ENCODE measurements around the gene CAPS. TPM values are rescaled to one million over a fixed set of nuclear protein-coding genes. Genes with fewer than 3 reads are reported as not detected.

The CAPS gene
- total and polyA plus RNA-seq, 7 donors, result 3.6 to 18.6 (median 8.4) TPM

- no peak overlapping the region for H3K4me3 ChIP-seq
- no peaks in the 10 kb centered on the region for H3K27me3 ChIP-seq
- intact Hi-C loops (cut with DNase I), result loop anchor here (5.0 kb wide), 1 partner anchor 33 kb away; no protein-coding TSS in a partner anchor
- peak overlapping the region in 3 of 4 donors; percentile 73 to 78 (median 78) for H3K27ac ChIP-seq
- 93 to 94% methylated on average over 21 of the region's 21 CpGs for WGBS, 2 donors
- H3K36me3 ChIP-seq, result peaks cover 0 to 36% (median 9%) of the 10 kb centered on the region in 4 donors
- TF ChIP-seq EP300 (IDR thresholded peaks at IDR 0.05) (no peak), POLR2AphosphoS5 (IDR thresholded peaks at IDR 0.05) (no peak), CTCF (IDR thresholded peaks at IDR 0.05) (no peak), POLR2A (IDR thresholded peaks at IDR 0.05) (no peak)
- no peaks in the 10 kb centered on the region for H3K9me3 ChIP-seq
- no peak for DNase-seq
- peaks cover 0 to 80% (median 62%) of the 10 kb centered on the region in 4 donors for H3K4me1 ChIP-seq
Measured at GRCh38 chr19:5940260-5941208, 26.5 kb downstream of the CAPS start.

GRCh38 chr19:5941673-5942072 lies 27.6 kb downstream of the CAPS start:
- no peaks in the 10 kb centered on the region for H3K9me3 ChIP-seq
- H3K27ac ChIP-seq, result peak overlapping the region; percentile 61 to 78 (median 76)
- H3K36me3 ChIP-seq, result peaks cover 0 to 27% (median 9%) of the 10 kb centered on the region in 4 donors
- 92 to 93% methylated on average over 11 of the region's 11 CpGs for WGBS, 2 donors
- DNase-seq, result no peak
- intact Hi-C loops (cut with DNase I), result loop anchor here (5.0 kb wide), 1 partner anchor 34 kb away; no protein-coding TSS in a partner anchor
- TF ChIP-seq EP300 (IDR thresholded peaks at IDR 0.05), result no peak
- no peak for TF ChIP-seq POLR2AphosphoS5 (IDR thresholded peaks at IDR 0.05)
- TF ChIP-seq POLR2A (IDR thresholded peaks at IDR 0.05), result no peak
- TF ChIP-seq CTCF (IDR thresholded peaks at IDR 0.05), result no peak
- no peak overlapping the region for H3K4me3 ChIP-seq
- no peaks in the 10 kb centered on the region for H3K27me3 ChIP-seq
- H3K4me1 ChIP-seq, result peaks cover 0 to 78% (median 62%) of the 10 kb centered on the region in 4 donors

- Histone ChIP-seq H3K27me3 (no peaks in the 10 kb centered on the region), H3K4me1 (peaks cover 0 to 79% (median 67%) of the 10 kb centered on the region in 4 donors), H3K9me3 (no peaks in the 10 kb centered on the region), H3K4me3 (no peak overlapping the region), H3K27ac (peak overlapping the region; percentile 61 to 78 (median 76)), H3K36me3 (peaks cover 0 to 27% (median 9%) of the 10 kb centered on the region in 4 donors)
- TF ChIP-seq POLR2AphosphoS5 (IDR thresholded peaks at IDR 0.05) (no peak), CTCF (IDR thresholded peaks at IDR 0.05) (no peak), EP300 (IDR thresholded peaks at IDR 0.05) (no peak), POLR2A (IDR thresholded peaks at IDR 0.05) (no peak)
- WGBS, 2 donors, result 80 to 87% methylated on average over 10 of the region's 10 CpGs
- intact Hi-C loops (cut with DNase I), result loop anchor here (5.0 kb wide), 1 partner anchor 36 kb away; no protein-coding TSS in a partner anchor
- no peak for DNase-seq
Measured at GRCh38 chr19:5943045-5943444, 29.0 kb downstream of the CAPS start.

GRCh38 chr19:5943623-5944022 lies 29.6 kb downstream of the CAPS start:
- no peaks in the 10 kb centered on the region for H3K27me3 ChIP-seq
- DNase-seq, result no peak
- intact Hi-C loops (cut with DNase I), result loop anchor here (5.0 kb wide), 1 partner anchor 36 kb away; no protein-coding TSS in a partner anchor
- peak overlapping the region; percentile 61 to 78 (median 76) for H3K27ac ChIP-seq
- TF ChIP-seq EP300 (IDR thresholded peaks at IDR 0.05) (no peak), POLR2A (IDR thresholded peaks at IDR 0.05) (no peak), POLR2AphosphoS5 (IDR thresholded peaks at IDR 0.05) (no peak), CTCF (IDR thresholded peaks at IDR 0.05) (no peak)
- WGBS, 2 donors, result 76 to 88% methylated on average over 10 of the region's 10 CpGs
- peaks cover 0 to 79% (median 67%) of the 10 kb centered on the region in 4 donors for H3K4me1 ChIP-seq
- no peak overlapping the region for H3K4me3 ChIP-seq
- peaks cover 0 to 27% (median 9%) of the 10 kb centered on the region in 4 donors for H3K36me3 ChIP-seq
- H3K9me3 ChIP-seq, result no peaks in the 10 kb centered on the region
